ENCODE results near the gene IFIT1B.

IFIT1B gene

GRCh38 chr10:89413398-89413912 lies 35.6 kb downstream of the IFIT1B start:
- DNase-seq (ENCODE audit: low read depth, low spot score), result no peak

- peak; percentile 90 for DNase-seq (ENCODE audit: low read depth, low spot score)
These were observed 36.5 kb downstream of the IFIT1B start, which contains the start of gene IFIT5 for GRCh38 chr10:89414146-89414878. TSS of gene IFIT5 (plus strand) at chr10:89414568. CDS start at chr10:89414799, 231 bp downstream.

- DNase-seq (ENCODE audit: low read depth, low spot score), result peak; percentile 74
These were observed 37.3 kb downstream of the IFIT1B start for GRCh38 chr10:89414879-89415821.

GRCh38 chr10:89416465-89416864 lies 38.6 kb downstream of the IFIT1B start:
- no peak for DNase-seq (ENCODE audit: low read depth, low spot score)

- peak; percentile 18 for DNase-seq (ENCODE audit: low read depth, low spot score)
These were observed 41.7 kb downstream of the IFIT1B start for GRCh38 chr10:89419548-89419947.

GRCh38 chr10:89421018-89421476 lies 43.2 kb downstream of the IFIT1B start:
- no peak for DNase-seq (ENCODE audit: low read depth, low spot score)

GRCh38 chr10:89425000-89425399 lies 47.1 kb downstream of the IFIT1B start:
- no peak for DNase-seq (ENCODE audit: low read depth, low spot score)

- peak; percentile 78 for DNase-seq (ENCODE audit: low read depth, low spot score)
These were observed 48.5 kb downstream of the IFIT1B start for GRCh38 chr10:89426230-89426868.

GRCh38 chr10:89427629-89428028 lies 49.8 kb downstream of the IFIT1B start:
- peak; percentile 71 for DNase-seq (ENCODE audit: low read depth, low spot score)

GRCh38 chr10:89428877-89429276 lies 51.0 kb downstream of the IFIT1B start:
- DNase-seq (ENCODE audit: low read depth, low spot score), result peak; percentile 52

- peak; percentile 86 for DNase-seq (ENCODE audit: low read depth, low spot score)
These were observed 54.1 kb downstream of the IFIT1B start for GRCh38 chr10:89431977-89432376.
